HEK293 (cell line): Measurements from ENCODE around the gene UGT1A6.

ENCODE experiments used
- CTCF ChIA-PET: fragments of 350-600 bp; formaldehyde crosslinking; extraction: SDS; loops from one replicate; lab custom pipeline; 2021; ENCODE audit warnings: antibody characterized with exemption; lab: Yijun Ruan, JAX
- POLR2A ChIA-PET: fragments of 300-600 bp; formaldehyde crosslinking; extraction: SDS; loops from one replicate; lab custom pipeline; 2020; ENCODE audit warnings: antibody characterized with exemption, inconsistent platforms; lab: Yijun Ruan, JAX
- H3K27ac ChIP-seq: fragments of 200-500 bp; sonication (Bioruptor generic); 2 replicates; pipeline ENCODE4 v1.5.1; 2014; ENCODE audit warnings: low read depth, low read length, control low read depth, inconsistent platforms; ENCODE audit errors: extremely low read depth
- H3K36me3 ChIP-seq, 2 experiments: fragments of 200-500 bp in 1 of 2; sonication (Bioruptor generic) in 1 of 2; 1 replicate in 1 of 2; 2 replicates in 1 of 2; pipeline ENCODE4 v1.5.1; 2014 to 2017; ENCODE audit warnings: inconsistent platforms in 2 of 2, low read length in 2 of 2; ENCODE audit not compliant: control insufficient read depth in 2 of 2, insufficient read depth in 1 of 2
- H3K4me1 ChIP-seq: fragments of 200-500 bp; sonication (Bioruptor generic); 2 replicates; pipeline ENCODE4 v1.5.1; 2014; ENCODE audit warnings: mild to moderate bottlenecking, low read length, inconsistent platforms; ENCODE audit not compliant: control insufficient read depth, insufficient read depth
- H3K4me3 ChIP-seq: 2 replicates; pipeline ENCODE4 v1.5.1; 2011; ENCODE audit warnings: low read depth, mild to moderate bottlenecking, control low read depth, low read length, moderate library complexity
- H3K9me3 ChIP-seq: fragments of 200-500 bp; sonication (Bioruptor generic); 2 replicates; pipeline ENCODE4 v1.5.1; 2014; ENCODE audit warnings: low read depth, low read length, inconsistent platforms; ENCODE audit not compliant: control insufficient read depth, insufficient read depth
- HOXA7 ChIP-seq: sonication (generic); formaldehyde crosslinking; IDR thresholded peaks from 2 replicates; pipeline ENCODE4 v1.8.1; 2022; ENCODE audit warnings: missing genetic modification reagents, borderline replicate concordance
- SCRT2 ChIP-seq: fragments of 450-650 bp; formaldehyde crosslinking; IDR thresholded peaks from 2 replicates; pipeline ENCODE4 v1.5.1; 2016; ENCODE audit warnings: missing biosample characterization, missing genetic modification characterization
- ZBTB8A ChIP-seq: fragments of 450-650 bp; formaldehyde crosslinking; IDR thresholded peaks from 2 replicates; pipeline ENCODE4 v1.5.1; 2016; ENCODE audit warnings: missing biosample characterization, missing genetic modification characterization
- ZNF138 ChIP-seq: fragments of 450-650 bp; formaldehyde crosslinking; IDR thresholded peaks from 2 replicates; pipeline ENCODE4 v1.5.1; 2016; ENCODE audit warnings: missing biosample characterization, missing genetic modification characterization, borderline replicate concordance
- ZNF140 ChIP-seq: fragments of 450-650 bp; formaldehyde crosslinking; IDR thresholded peaks from 2 replicates; pipeline ENCODE4 v1.5.1; 2016; ENCODE audit warnings: missing biosample characterization, missing genetic modification characterization
- ZNF157 ChIP-seq: fragments of 450-650 bp; formaldehyde crosslinking; IDR thresholded peaks from 2 replicates; pipeline ENCODE4 v1.5.1; 2016; ENCODE audit warnings: missing biosample characterization, missing genetic modification characterization
- ZNF292 ChIP-seq: fragments of 450-650 bp; formaldehyde crosslinking; IDR thresholded peaks from 2 replicates; pipeline ENCODE4 v1.5.1; 2016; ENCODE audit warnings: low read depth, missing biosample characterization, missing genetic modification characterization, borderline replicate concordance
- ZNF404 ChIP-seq: fragments of 450-650 bp; formaldehyde crosslinking; IDR thresholded peaks from 2 replicates; pipeline ENCODE4 v1.5.1; 2017; ENCODE audit warnings: missing biosample characterization, missing genetic modification characterization
- ZNF830 ChIP-seq: fragments of 450-650 bp; IDR thresholded peaks from 2 replicates; pipeline ENCODE4 v1.5.0; 2018; ENCODE audit warnings: missing biosample characterization, missing genetic modification characterization, low read depth, mild to moderate bottlenecking, moderate library complexity
- ZXDB ChIP-seq: fragments of 450-650 bp; formaldehyde crosslinking; IDR thresholded peaks from 2 replicates; pipeline ENCODE4 v1.5.1; 2016; ENCODE audit warnings: missing biosample characterization, missing genetic modification characterization
- TF ChIP-seq, protein P1 (sequence below): fragments of 450-650 bp; formaldehyde crosslinking; IDR thresholded peaks from 2 replicates; pipeline ENCODE4 v1.5.1; 2017; ENCODE audit warnings: missing biosample characterization, missing genetic modification characterization
- TF ChIP-seq, protein P2 (sequence below): IDR thresholded peaks from 2 replicates; pipeline ENCODE4 v1.6.1; 2011; ENCODE audit warnings: mild to moderate bottlenecking, low read depth, low read length, borderline replicate concordance
- TF ChIP-seq, protein P3 (sequence below): fragments of 450-650 bp; formaldehyde crosslinking; conservative IDR thresholded peaks from 2 replicates; pipeline ENCODE4 v1.5.1; 2016; ENCODE audit warnings: low read depth, missing biosample characterization, missing genetic modification characterization
- TF ChIP-seq, protein P4 (sequence below): fragments of 450-650 bp; formaldehyde crosslinking; IDR thresholded peaks from 2 replicates; pipeline ENCODE4 v1.5.1; 2016; ENCODE audit warnings: missing biosample characterization, missing genetic modification characterization

Gene UGT1A6

DNA sequence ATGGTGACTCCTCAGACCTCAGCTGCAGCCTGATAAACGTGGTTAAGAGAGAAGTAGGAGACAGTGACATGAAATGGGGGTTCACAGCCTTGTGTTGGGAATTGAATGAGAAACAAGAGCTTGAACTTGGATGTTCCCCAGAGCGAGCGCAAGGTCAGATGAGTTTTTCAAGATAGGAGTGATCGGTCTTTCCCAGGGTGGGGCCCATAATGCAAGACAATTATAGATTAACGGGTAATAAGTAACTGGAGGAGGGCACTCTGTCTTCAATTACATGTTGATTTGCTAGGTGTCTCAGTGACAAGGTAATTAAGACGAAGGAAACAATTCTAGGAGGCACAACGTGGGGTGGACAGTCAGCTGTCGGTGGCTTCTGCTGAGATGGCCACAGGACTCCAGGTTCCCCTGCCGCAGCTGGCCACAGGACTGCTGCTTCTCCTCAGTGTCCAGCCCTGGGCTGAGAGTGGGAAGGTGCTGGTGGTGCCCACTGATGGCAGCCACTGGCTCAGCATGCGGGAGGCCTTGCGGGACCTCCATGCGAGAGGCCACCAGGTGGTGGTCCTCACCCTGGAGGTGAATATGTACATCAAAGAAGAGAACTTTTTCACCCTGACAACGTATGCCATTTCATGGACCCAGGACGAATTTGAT, 20.0 kb downstream of the UGT1A6 start, which contains the start of gene UGT1A5:
TSS of gene UGT1A5 (plus strand) at position 297 of the 651 bp plus-strand sequence. CDS start at position 382, 85 bp downstream.
- TF ChIP-seq, protein P1, sequence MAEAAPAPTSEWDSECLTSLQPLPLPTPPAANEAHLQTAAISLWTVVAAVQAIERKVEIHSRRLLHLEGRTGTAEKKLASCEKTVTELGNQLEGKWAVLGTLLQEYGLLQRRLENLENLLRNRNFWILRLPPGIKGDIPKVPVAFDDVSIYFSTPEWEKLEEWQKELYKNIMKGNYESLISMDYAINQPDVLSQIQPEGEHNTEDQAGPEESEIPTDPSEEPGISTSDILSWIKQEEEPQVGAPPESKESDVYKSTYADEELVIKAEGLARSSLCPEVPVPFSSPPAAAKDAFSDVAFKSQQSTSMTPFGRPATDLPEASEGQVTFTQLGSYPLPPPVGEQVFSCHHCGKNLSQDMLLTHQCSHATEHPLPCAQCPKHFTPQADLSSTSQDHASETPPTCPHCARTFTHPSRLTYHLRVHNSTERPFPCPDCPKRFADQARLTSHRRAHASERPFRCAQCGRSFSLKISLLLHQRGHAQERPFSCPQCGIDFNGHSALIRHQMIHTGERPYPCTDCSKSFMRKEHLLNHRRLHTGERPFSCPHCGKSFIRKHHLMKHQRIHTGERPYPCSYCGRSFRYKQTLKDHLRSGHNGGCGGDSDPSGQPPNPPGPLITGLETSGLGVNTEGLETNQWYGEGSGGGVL (tag by site-specific recombination): no peak
- no peak for TF ChIP-seq ZNF404
- TF ChIP-seq, protein P2, sequence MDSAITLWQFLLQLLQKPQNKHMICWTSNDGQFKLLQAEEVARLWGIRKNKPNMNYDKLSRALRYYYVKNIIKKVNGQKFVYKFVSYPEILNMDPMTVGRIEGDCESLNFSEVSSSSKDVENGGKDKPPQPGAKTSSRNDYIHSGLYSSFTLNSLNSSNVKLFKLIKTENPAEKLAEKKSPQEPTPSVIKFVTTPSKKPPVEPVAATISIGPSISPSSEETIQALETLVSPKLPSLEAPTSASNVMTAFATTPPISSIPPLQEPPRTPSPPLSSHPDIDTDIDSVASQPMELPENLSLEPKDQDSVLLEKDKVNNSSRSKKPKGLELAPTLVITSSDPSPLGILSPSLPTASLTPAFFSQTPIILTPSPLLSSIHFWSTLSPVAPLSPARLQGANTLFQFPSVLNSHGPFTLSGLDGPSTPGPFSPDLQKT: no peak
- TF ChIP-seq ZNF138 (tag by site-specific recombination): no peak
- TF ChIP-seq ZNF157: no peak
- no peak for TF ChIP-seq HOXA7 (CRISPR knock-in tag)
- TF ChIP-seq SCRT2 (tag by site-specific recombination): no peak
- no peak for TF ChIP-seq ZNF140 (tag by site-specific recombination)
- TF ChIP-seq ZNF292 (tag by site-specific recombination): no peak
- TF ChIP-seq ZXDB (tag by site-specific recombination): no peak
- H3K36me3 ChIP-seq: no peaks in the 10 kb centered on the region
- ChIA-PET CTCF (interaction anchor here (1.1 to 2.8 kb wide), 6 partner anchors 37 to 269 kb away, joined by 3 to 11 read pairs (median 4); no protein-coding TSS in a partner anchor), POLR2A (no interaction called here)
- no peaks in the 10 kb centered on the region for H3K9me3 ChIP-seq
- no peak within 1 kb of the TSS for H3K27ac ChIP-seq
- H3K4me1 ChIP-seq: no peaks in the 10 kb centered on the region
- H3K4me3 ChIP-seq: no peak within 1 kb of the TSS

DNA sequence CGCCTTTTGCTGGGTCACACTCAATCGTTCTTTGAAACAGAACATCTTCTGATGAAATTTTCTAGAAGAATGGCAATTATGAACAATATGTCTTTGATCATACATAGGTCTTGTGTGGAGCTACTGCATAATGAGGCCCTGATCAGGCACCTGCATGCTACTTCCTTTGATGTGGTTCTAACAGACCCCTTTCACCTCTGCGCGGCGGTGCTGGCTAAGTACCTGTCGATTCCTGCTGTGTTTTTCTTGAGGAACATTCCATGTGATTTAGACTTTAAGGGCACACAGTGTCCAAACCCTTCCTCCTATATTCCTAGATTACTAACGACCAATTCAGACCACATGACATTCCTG, 20.5 kb downstream of the UGT1A6 start:
- H3K4me1 ChIP-seq: no peaks in the 10 kb centered on the region
- ChIA-PET CTCF (interaction anchor here (1.7 to 2.8 kb wide), 2 partner anchors 264 to 270 kb away, joined by 4 to 11 read pairs; no protein-coding TSS in a partner anchor), POLR2A (no interaction called here)
- H3K27ac ChIP-seq: no peak overlapping the region
- H3K4me3 ChIP-seq: no peak overlapping the region
- H3K9me3 ChIP-seq: no peaks in the 10 kb centered on the region
- H3K36me3 ChIP-seq: no peaks in the 10 kb centered on the region
- TF ChIP-seq, protein P3, sequence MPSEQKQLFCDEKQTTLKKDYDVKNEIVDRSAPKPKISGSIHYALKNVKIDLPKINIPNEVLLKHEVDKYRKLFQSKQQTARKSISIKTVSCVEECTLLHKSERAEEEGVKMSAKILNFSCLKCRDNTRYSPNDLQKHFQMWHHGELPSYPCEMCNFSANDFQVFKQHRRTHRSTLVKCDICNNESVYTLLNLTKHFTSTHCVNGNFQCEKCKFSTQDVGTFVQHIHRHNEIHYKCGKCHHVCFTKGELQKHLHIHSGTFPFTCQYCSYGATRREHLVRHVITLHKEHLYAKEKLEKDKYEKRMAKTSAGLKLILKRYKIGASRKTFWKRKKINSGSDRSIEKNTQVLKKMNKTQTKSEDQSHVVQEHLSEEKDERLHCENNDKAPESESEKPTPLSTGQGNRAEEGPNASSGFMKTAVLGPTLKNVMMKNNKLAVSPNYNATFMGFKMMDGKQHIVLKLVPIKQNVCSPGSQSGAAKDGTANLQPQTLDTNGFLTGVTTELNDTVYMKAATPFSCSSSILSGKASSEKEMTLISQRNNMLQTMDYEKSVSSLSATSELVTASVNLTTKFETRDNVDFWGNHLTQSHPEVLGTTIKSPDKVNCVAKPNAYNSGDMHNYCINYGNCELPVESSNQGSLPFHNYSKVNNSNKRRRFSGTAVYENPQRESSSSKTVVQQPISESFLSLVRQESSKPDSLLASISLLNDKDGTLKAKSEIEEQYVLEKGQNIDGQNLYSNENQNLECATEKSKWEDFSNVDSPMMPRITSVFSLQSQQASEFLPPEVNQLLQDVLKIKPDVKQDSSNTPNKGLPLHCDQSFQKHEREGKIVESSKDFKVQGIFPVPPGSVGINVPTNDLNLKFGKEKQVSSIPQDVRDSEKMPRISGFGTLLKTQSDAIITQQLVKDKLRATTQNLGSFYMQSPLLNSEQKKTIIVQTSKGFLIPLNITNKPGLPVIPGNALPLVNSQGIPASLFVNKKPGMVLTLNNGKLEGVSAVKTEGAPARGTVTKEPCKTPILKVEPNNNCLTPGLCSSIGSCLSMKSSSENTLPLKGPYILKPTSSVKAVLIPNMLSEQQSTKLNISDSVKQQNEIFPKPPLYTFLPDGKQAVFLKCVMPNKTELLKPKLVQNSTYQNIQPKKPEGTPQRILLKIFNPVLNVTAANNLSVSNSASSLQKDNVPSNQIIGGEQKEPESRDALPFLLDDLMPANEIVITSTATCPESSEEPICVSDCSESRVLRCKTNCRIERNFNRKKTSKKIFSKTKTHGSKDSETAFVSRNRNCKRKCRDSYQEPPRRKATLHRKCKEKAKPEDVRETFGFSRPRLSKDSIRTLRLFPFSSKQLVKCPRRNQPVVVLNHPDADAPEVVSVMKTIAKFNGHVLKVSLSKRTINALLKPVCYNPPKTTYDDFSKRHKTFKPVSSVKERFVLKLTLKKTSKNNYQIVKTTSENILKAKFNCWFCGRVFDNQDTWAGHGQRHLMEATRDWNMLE: no peak
- TF ChIP-seq SCRT2 (tag by site-specific recombination): no peak
- TF ChIP-seq ZBTB8A (tag by site-specific recombination): no peak
- TF ChIP-seq ZNF830: no peak
- TF ChIP-seq, protein P4, sequence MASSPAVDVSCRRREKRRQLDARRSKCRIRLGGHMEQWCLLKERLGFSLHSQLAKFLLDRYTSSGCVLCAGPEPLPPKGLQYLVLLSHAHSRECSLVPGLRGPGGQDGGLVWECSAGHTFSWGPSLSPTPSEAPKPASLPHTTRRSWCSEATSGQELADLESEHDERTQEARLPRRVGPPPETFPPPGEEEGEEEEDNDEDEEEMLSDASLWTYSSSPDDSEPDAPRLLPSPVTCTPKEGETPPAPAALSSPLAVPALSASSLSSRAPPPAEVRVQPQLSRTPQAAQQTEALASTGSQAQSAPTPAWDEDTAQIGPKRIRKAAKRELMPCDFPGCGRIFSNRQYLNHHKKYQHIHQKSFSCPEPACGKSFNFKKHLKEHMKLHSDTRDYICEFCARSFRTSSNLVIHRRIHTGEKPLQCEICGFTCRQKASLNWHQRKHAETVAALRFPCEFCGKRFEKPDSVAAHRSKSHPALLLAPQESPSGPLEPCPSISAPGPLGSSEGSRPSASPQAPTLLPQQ: no peak
